ENCODE data around the gene LYL1. TPM values are rescaled to one million over a fixed set of nuclear protein-coding genes. Genes with fewer than 3 reads are reported as not detected.
A peak's percentile ranks its signal among the peaks of the same experiment; 100 is the strongest.

Gene LYL1
- total and polyA plus RNA-seq, 2 of the 13 experiments (the other 11 are each of a cell fraction or from before 2014, with no cell fraction given) = 0.75 to 0.92 TPM

- no peak for TF ChIP-seq FLYWCH1 (CRISPR knock-in tag; IDR thresholded peaks at IDR 0.05)
- no peak for TF ChIP-seq GFI1 (CRISPR knock-in tag; IDR thresholded peaks at IDR 0.05; ENCODE audit: borderline replicate concordance)
- TF ChIP-seq TERF1 (CRISPR knock-in tag; IDR thresholded peaks at IDR 0.05) = no peak
- TF ChIP-seq TBX3 (IDR thresholded peaks at IDR 0.05; ENCODE audit: borderline replicate concordance) = no peak
- no peak for TF ChIP-seq ZMAT3 (CRISPR knock-in tag; conservative IDR thresholded peaks at IDR 0.05)
- peak; percentile 11; the same call in 1 of the 2 replicates for TF ChIP-seq ZNF687 (CRISPR knock-in tag; IDR thresholded peaks at IDR 0.05)
- TF ChIP-seq TAF15 (IDR thresholded peaks at IDR 0.05; ENCODE audit: low read depth, low read length, poor library complexity, severe bottlenecking) = no peak
- TF ChIP-seq CBX2 (IDR thresholded peaks at IDR 0.05; ENCODE audit: low read depth, low read length) = no peak
- no peak for TF ChIP-seq CBX2 (CRISPR knock-in tag; IDR thresholded peaks at IDR 0.05; ENCODE audit: low read depth)
Measured at GRCh38 chr19:13094106-13094504, 8.6 kb downstream of the LYL1 start (continued).
